ENCODE results near the gene GRK7.

DNA sequence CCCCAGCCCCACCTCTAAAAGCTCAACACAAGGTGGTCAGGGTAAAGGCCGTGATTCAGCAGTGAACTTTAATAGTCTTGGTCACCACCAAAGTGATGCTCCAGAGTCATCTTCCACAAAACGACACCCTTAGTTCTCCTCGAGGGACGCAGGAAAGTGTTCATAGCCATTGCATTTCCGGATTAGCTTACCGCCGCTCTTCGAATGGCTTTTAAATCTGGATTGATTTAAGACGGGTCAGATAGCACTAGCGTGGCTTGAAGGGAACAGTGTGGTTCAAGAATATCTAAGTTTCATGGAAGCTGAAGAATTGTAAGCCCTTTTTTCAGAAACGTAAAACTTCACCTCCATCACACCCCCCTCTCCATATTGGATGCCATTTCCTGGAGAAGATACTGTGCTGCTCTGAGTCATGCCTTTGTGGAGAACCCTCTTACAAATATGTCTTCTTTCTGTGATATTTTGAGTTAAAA is 24.3 kb upstream of the GRK7 start:
- TF ChIP-seq, protein P1, sequence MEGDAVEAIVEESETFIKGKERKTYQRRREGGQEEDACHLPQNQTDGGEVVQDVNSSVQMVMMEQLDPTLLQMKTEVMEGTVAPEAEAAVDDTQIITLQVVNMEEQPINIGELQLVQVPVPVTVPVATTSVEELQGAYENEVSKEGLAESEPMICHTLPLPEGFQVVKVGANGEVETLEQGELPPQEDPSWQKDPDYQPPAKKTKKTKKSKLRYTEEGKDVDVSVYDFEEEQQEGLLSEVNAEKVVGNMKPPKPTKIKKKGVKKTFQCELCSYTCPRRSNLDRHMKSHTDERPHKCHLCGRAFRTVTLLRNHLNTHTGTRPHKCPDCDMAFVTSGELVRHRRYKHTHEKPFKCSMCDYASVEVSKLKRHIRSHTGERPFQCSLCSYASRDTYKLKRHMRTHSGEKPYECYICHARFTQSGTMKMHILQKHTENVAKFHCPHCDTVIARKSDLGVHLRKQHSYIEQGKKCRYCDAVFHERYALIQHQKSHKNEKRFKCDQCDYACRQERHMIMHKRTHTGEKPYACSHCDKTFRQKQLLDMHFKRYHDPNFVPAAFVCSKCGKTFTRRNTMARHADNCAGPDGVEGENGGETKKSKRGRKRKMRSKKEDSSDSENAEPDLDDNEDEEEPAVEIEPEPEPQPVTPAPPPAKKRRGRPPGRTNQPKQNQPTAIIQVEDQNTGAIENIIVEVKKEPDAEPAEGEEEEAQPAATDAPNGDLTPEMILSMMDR (conservative IDR thresholded peaks at IDR 0.05; ENCODE audit: low read depth, low read length), result no peak
- no peak for TF ChIP-seq EZH2 (IDR thresholded peaks at IDR 0.05; ENCODE audit: borderline replicate concordance, low read depth, low read length, poor library complexity, severe bottlenecking)
